Cardiac muscle cell (in vitro differentiated cells and primary cell): ENCODE results near the gene GRK2. TPM values are rescaled to one million over a fixed set of nuclear protein-coding genes. Genes with fewer than 3 reads are reported as not detected.

Source experiments
- DNase-seq, 2 donors: peaks; one replicate each; pipeline versions ENCODE4 v3.0.0 to v3.0.0-alpha.2; 2010 to 2017; ENCODE audit warnings: low read depth in 1 of 2, low spot score in 1 of 2
- H3K27ac ChIP-seq: fragments of 200-600 bp; sonication (generic); 2 replicates; pipeline ENCODE4 v1.5.1; 2016
- H3K27me3 ChIP-seq: fragments of 200-600 bp; sonication (generic); 2 replicates; pipeline ENCODE4 v1.6.0; 2016; ENCODE audit warnings: control low read depth
- H3K36me3 ChIP-seq: fragments of 200-600 bp; sonication (generic); 2 replicates; pipeline ENCODE4 v1.5.1; 2016; ENCODE audit warnings: control low read depth
- H3K4me1 ChIP-seq: fragments of 200-600 bp; sonication (generic); 2 replicates; pipeline ENCODE4 v1.8.1; 2017; ENCODE audit warnings: low read depth, mild to moderate bottlenecking, mixed run types
- H3K4me3 ChIP-seq: fragments of 200-600 bp; sonication (generic); 2 replicates; pipeline ENCODE4 v1.5.1; 2016; ENCODE audit warnings: mild to moderate bottlenecking
- H3K9me3 ChIP-seq: fragments of 200-600 bp; sonication (generic); 2 replicates; pipeline ENCODE4 v1.5.1; 2017; ENCODE audit warnings: low read depth, mild to moderate bottlenecking, control low read depth
- CTCF ChIP-seq: IDR thresholded peaks from 2 replicates; pipeline ENCODE4 v1.5.1; 2012; ENCODE audit warnings: low read depth, mild to moderate bottlenecking, low read length
- polyA plus RNA-seq: library from polyadenylated mRNA; unstranded; fragments of >200 nt; fragmentation: Nextera tagmentation; extraction: Ambion mirVana; gene quantifications from 2 replicates; pipeline ENCODE4 v1.2.1, GENCODE V29; 2016
- total RNA-seq: library from RNA; depleted of rRNA; stranded (reverse); fragments of >200 nt; gene quantifications from 2 replicates; pipeline ENCODE4 v1.2.3, GENCODE V29; 2016

GRK2 gene
- total and polyA plus RNA-seq, 2 experiments from 2014 or later, result 62.9 to 72.1 TPM

- Histone ChIP-seq H3K36me3 (no peaks in the 10 kb centered on the region), H3K27ac (no peak overlapping the region), H3K4me1 (no peaks in the 10 kb centered on the region), H3K27me3 (no peaks in the 10 kb centered on the region), H3K9me3 (no peaks in the 10 kb centered on the region), H3K4me3 (no peak overlapping the region)
- no peak for TF ChIP-seq CTCF
- DNase-seq, result no peak
These were observed 45.3 kb downstream of the GRK2 start for GRCh38 chr11:67311556-67312082.

- TF ChIP-seq CTCF, result no peak
- H3K36me3 ChIP-seq, result no peaks in the 10 kb centered on the region
- H3K27ac ChIP-seq, result no peak overlapping the region
- no peaks in the 10 kb centered on the region for H3K27me3 ChIP-seq
- DNase-seq, result no peak
- no peaks in the 10 kb centered on the region for H3K4me1 ChIP-seq
- H3K4me3 ChIP-seq, result no peak overlapping the region
- no peaks in the 10 kb centered on the region for H3K9me3 ChIP-seq
These were observed 46.1 kb downstream of the GRK2 start for GRCh38 chr11:67312187-67313021.

- H3K9me3 ChIP-seq, result no peaks in the 10 kb centered on the region
- H3K4me1 ChIP-seq, result peaks cover under 1% of the 10 kb centered on the region
- H3K27ac ChIP-seq, result no peak overlapping the region
- no peak overlapping the region for H3K4me3 ChIP-seq
- DNase-seq, result no peak
- no peaks in the 10 kb centered on the region for H3K36me3 ChIP-seq
- no peak for TF ChIP-seq CTCF
- no peaks in the 10 kb centered on the region for H3K27me3 ChIP-seq
These were observed 47.0 kb downstream of the GRK2 start for GRCh38 chr11:67313125-67313890.

DNA sequence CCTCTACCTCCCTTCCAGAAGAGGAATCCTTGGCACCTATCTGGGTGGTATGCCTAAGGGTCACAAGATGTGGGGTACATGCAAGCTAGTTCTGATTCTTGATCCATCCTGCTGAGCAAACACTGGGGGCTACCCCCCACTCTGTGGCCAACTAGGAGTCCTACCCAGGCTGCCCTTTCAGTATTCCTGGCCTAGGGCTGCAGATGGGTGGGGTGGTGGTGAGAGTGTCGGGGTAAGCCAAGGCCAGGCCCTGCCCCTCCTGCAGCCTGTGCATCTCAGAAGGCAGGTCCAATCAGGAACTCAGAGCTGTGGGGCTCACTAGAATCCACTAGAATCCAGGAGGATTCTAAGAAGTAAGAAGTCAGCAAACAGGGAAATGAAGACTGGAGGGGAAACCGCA lies 47.9 kb downstream of the GRK2 start:
- peaks cover 6% of the 10 kb centered on the region for H3K4me1 ChIP-seq
- no peaks in the 10 kb centered on the region for H3K36me3 ChIP-seq
- no peak overlapping the region for H3K4me3 ChIP-seq
- TF ChIP-seq CTCF, result no peak
- DNase-seq, result no peak
- H3K9me3 ChIP-seq, result no peaks in the 10 kb centered on the region
- no peak overlapping the region for H3K27ac ChIP-seq
- peaks cover 9% of the 10 kb centered on the region for H3K27me3 ChIP-seq

DNA sequence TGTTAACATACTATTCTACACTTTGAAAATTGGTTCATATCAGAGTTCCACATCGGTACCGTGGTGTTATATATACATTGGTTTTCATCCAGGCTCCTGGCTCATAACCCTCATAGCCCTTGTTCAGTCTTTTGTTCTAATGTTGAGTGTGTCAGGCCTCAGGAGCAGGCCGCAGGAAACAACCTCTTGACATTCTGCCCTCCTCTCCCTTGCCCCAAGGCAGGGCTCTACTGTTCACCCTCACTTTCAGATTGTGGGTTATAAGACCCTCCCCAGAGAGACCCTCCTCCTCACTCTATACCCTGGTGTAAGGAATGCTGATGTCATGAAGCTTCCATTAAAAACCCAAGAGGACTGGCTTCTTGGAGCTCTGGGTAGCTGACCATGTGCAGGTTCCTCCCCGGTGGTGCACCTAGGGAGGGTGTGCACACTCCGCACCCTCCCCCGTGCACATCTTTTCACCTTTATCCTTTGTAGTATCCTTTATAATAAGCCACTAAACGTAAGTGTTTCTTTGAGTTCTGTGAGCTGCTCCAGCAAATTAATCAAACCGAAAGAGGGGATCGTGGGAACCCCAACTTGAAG lies 49.1 kb downstream of the GRK2 start:
- Histone ChIP-seq H3K27ac (no peak overlapping the region), H3K9me3 (no peaks in the 10 kb centered on the region), H3K4me1 (peaks cover 6% of the 10 kb centered on the region), H3K4me3 (no peak overlapping the region), H3K27me3 (peaks cover 11% of the 10 kb centered on the region), H3K36me3 (no peaks in the 10 kb centered on the region)
- DNase-seq, result no peak
- TF ChIP-seq CTCF, result no peak
